ENCODE results near the gene TRPM7.

DNA sequence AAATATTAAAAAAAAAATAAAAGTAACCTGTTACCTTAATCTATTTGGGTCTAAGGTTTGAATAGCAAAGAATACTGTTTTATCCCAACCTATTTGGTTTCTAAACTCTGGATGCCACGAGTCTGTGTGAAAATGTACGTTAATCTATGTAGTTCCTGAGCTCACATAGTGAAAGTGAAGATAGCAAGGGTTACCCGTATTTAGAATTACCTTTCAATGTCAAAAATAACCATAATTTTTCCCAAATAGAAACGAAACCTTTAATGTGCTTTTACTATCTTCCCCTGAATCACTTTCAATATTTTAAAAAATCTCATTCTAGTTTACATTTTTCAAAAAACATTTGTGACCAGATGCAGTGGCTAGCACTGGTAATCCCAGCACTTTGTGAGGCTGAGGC lies 134.4 kb downstream of the TRPM7 start:
- no peak for TF ChIP-seq EZH2 (IDR thresholded peaks at IDR 0.05; ENCODE audit: low read length)
- TF ChIP-seq, protein P1, sequence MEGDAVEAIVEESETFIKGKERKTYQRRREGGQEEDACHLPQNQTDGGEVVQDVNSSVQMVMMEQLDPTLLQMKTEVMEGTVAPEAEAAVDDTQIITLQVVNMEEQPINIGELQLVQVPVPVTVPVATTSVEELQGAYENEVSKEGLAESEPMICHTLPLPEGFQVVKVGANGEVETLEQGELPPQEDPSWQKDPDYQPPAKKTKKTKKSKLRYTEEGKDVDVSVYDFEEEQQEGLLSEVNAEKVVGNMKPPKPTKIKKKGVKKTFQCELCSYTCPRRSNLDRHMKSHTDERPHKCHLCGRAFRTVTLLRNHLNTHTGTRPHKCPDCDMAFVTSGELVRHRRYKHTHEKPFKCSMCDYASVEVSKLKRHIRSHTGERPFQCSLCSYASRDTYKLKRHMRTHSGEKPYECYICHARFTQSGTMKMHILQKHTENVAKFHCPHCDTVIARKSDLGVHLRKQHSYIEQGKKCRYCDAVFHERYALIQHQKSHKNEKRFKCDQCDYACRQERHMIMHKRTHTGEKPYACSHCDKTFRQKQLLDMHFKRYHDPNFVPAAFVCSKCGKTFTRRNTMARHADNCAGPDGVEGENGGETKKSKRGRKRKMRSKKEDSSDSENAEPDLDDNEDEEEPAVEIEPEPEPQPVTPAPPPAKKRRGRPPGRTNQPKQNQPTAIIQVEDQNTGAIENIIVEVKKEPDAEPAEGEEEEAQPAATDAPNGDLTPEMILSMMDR (optimal IDR thresholded peaks at IDR 0.05 in 1 of 3, IDR thresholded peaks at IDR 0.05 in 1 of 3, conservative IDR thresholded peaks at IDR 0.05 in 1 of 3; ENCODE audit: extremely low read depth in 1 of 3, insufficient read depth in 2 of 3, low read length in 3 of 3), result no peak

Data from keratinocyte (primary cell).